ENCODE results near the gene CARMIL1.
A peak's percentile ranks its signal among the peaks of the same experiment; 100 is the strongest.
"Not testable (repeated sequence)": the region's sequence is repeated elsewhere in the genome, so short reads cannot be mapped to it uniquely, and the experiment has no call there.

The CARMIL1 gene

DNA sequence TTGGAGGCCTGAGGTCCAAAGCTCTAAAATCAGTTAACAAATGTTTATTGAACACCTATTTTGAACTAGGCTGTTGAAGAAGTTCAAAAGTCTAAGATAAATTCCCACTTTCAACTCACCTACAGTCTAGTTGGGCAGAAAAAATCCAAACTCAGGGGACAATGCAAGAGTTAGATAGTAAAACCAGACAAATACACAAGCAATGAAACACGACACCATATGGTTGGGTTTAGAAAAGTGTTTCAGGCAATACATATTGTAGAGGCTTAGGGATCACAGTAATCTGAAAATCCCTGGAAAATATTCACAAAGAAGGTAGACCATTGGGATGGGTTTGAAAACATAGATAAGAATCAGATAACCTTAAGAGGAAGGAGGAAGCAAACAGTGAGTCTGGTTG, 1.3 kb upstream of the CARMIL1 start:
- DNase-seq: no peak

DNA sequence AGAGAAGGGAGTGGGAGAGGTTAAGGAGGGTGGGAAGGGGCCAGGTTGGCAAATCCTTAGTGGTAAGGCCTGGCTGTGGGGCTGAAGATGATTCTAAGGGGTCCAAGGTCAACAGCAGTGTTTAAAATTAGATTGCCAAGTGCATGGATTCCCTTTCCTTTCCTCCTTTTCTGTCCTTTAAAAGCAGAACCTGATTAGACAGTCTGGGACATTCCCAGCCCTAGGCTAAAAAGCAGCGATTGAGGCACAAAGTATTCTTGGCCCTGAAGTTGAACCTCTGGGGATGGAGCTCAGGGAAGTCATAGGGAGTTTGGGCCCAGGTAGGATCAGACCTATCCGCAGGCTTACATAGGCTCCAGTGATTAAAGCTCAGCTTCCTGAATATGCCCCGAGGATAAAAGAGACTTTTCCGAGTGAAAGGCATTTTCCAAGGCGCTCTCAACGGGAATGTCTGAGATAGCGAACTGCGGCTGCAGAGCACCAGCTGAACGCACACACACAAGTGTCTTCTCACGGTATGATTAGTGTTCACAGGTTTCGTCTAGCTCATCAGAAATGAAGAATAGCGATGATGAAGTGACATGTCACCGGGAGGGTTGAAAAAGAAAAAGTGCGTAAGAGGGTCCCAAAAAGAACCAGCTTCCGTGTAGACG, 787 bp upstream of the CARMIL1 start:
- DNase-seq: no peak

DNA sequence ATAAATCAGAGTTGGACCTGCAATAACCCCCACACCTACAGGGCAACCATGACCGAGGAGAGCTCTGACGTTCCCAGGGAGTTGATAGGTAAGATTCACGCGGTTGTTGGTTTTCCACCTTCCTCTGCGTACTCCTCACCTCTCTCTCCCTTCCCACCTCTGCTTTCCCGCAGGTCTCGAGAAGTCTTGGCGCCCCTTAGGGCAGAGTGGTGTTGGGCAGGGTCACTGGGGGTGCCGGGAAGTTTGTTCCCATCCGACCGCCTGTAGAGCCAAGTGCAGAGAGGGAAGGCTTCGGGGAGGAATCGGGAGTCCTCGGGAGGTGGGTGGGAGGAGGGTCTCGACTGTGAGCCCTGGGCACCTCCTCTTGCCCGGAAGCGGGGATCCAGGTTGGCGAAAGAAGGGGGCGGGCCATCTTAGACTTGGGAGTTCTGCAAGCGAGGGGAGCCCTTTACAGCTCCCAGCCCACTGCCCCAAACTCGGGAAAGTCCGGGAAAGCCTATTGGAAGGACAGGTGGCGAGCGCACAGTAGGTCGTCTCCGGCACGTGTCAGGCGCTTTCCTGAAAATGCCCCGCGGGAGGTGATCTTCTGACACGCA, 672 bp downstream of the CARMIL1 start:
- DNase-seq: peak in 1 of 2 donors; percentile 6

DNA sequence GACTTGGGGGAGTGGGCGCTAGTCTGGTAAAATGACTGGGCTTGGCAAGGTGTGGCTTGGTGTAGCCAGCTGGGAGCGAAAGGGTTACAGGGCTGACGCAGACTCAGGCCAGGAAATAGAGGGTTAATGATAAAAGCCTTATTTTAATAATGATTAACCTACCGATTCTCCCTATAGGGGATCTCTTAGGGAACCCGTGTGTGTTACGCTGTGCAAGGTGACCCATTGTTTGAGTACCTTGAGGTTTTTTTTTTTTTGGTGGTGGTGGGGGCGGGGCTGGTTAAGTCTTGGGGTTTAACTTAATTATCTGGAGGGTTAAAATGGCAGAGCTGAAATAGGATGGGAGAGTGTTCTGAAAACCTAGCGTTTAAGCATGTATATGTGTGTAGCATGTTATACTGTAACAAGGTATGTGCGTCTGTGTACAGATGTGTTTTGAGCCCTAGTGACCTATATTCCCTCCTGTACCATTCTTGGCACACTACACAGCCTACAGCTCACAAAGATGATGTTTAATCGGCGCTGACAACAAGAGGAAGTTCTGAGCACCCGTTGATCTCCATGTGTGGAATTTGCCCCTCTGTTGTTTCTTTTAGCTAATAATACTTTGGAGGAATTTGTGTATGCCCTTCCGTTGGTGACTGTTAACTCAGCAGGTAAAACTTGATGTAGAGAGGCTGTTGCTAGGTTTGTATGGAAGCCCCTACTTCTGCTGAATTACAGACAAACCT, 1.3 kb downstream of the CARMIL1 start:
- DNase-seq: peak in 1 of 2 donors; percentile 11

DNA sequence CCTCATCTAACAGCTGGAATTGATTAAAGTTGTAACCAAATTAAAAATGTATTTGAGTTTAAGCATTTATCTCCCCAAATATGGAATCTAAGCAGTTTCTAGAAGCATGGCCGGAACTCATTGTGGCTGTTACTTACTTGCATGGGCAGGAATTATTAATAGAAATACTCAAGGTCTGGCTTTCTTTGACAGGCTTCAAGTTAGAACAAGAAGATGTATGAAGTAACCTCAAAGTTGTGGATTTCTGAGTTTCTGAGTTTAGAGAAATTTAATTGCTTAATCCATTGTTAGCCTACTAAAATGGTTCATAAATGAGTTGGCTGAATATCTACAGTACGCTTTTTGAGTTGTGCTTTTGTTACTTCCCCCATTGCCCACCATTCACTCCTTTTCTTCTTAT, 7.7 kb downstream of the CARMIL1 start:
- DNase-seq: no peak

DNA sequence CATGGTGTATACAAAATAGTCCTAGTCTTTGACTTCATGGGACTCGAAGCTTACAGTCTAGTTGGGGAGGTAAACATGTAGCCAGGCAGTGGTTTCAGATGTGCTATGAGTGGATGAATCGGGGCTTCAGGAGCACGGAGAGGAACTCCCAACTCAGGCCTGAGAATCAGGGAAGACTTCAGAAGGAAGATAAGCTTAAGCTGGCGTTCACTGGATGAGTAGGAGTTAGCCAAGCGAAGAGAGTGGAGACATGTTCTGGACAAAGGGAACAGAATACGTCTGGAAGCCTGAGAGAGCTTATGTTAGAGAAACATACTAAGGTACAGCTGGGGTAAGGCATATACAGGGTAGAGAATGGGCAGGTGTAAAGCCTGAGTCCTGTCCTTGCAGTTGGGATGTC, 8.8 kb downstream of the CARMIL1 start:
- DNase-seq: no peak

DNA sequence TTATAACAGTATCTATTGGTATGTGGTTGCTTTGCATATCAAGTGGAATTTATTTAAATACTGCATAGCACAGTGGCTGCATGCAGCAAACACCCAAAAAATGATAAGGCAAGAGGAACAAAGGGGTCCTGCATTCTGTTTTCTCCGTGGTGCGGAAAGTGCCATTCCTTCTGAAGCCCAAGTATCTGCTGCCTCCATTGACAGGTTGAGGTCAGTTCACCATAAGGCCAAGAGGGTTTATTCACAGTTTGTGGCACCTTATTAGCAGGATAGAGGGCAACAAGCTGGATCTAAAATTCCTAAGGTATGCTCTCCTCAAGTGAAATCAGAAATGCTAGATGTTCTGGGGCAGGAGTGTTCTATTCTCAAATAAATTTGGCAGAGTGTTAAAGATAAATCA, 9.3 kb downstream of the CARMIL1 start:
- no peak for DNase-seq

DNA sequence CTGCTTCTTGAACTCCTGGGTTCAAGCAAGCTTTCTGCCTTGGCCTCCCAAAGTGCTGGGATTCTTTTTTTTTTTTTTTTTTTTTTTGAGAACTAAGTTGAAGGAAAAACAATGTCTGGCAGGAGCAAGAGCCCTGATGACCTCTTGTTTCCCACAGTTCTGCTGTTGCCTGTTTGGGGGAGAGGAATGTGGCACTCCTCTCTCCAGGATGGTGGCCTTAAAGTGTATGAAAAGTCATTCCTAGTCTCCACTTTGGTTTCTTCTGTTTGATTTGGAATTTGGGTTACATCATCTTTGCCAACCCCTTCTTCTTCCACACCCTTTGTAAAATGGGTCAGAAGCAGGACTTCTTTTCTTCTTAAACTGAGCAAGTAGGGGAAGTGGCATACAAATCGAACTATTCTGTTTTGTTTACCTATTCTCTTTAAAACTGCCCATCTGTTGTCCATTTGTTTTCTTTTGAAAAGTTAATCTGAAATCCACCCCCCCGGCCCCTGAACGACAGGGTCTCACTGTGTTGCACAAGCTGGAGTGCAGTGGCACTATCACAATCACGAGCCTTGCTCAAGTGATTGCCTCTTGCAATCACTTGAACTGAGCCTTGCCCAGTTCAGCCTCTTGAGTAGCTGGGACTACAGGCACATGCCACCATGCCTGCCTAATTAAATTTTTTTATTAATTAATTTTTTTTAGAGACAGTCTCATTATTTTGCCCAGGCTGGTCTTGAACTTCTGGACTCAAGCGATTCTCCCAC, 11.3 kb downstream of the CARMIL1 start:
- no peak for DNase-seq

DNA sequence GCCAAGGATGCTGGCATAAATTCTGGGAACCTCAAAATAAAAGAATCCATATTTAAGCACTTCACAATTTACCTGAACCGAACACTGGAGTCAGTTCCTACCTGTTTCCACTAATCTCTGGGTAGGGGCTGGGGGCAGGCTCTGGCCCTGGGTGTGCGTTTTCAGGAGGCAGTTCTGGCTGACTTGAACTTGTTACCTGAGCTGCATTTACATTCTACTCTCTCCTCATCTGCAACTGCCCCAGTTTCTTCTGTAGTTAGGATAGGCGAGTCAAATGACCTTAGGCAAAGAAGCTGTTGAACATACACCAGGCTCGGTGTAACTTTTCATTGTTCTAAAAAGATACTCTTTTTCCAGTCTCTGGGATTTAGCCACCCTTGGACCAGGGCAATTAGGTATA, 13.2 kb downstream of the CARMIL1 start:
- DNase-seq: no peak

DNA sequence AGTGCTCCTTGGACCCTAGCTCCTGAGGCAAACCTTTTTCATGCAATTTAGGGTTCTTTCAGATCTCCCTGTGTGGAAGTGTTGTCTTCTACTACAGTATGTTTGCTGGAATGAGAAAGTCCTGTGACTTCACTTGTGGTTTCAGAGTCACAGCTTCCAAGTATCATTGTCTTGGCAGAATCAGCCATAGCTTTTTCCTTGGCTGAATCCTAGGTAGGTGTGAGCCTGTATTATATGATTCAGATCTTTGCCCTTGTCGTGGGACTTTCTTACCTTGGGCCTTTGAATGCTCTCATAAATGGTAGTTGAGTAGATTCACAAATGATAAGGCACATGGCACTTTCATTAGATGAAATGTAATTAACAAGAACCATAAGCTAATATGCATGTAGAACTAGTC, 16.5 kb downstream of the CARMIL1 start:
- no peak for DNase-seq

DNA sequence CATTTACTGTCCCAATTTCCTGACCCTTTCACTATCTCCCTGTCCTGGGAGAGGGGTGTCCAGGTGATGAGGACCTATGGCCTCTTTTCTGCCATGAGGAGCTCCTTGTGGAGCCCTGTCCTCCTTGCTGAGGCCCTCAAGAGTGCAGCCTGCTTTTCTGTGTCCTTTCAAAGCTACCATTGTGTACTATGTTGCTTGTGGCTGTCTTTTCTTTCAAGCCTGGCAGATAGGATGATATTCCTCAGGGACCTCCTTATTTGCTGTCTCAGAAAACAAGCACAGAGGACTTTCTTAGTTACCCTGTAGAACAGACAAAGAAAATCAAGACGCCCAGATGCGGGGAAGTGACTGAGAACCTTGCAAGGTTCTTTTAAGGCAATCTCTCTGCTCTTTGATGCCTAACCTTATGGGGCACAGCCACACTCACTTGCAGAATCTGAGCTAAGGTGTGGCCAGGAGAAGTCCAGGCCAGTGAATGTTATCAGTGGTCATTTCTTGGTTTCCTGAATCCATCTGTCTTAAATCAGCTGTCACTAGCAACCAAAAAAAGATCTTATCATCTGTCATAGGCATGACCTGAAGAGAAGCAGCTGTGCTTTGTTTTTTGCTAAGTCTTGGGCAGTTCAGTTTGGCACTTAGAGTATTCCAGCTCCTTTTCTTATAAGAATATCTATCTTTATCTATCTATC, 17.2 kb downstream of the CARMIL1 start:
- DNase-seq: no peak

DNA sequence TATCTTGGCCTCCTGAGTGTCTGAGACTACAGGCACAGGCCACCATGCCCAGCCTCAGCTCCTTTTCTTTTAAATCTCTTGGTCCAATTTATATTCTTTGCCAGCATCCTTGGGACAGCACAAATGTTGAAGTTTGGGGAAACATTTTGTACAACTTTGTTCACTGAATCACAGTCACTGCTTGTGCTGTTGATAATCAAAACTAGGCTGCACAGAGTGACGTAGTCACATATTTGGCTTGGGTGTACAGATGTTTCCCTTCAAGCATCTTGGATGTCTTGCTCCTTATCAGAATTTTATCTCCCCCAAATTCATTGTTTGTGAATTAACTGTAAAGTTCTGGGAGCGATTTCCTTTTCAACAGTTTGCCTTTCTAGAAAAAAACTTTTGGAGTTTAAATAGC, 17.9 kb downstream of the CARMIL1 start:
- no peak for DNase-seq

DNA sequence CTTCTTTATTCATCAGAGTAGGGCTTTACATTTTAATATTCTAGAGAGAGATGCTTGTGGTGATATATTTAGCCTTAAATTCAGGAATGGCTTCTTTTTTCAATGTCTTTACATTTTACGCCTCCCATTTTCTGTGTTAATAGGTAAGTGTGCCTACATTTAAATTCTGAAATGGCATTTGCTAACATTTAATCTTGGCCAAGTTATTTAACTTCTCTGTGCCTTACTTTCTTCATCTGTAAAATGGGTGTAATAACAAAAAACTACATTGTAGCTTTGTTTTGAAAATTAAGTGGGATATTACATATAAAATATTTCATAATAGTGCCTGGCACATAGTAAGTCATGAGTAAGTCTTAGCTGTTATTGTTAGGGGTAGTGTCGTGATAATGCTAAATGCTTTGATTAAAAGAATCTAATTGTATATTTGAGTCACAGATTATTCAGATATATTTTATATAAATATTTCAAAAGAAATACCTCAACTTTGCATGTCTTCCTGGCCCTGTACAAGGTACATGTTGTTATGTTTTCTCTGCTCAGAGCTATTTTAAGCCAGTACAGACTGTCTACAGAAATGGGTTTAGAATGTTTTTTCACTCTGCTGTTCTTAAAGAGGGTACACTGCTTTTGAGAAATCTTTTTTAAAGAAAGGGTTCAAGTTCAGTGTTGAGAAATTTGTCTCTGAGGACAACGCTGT, 18.8 kb downstream of the CARMIL1 start:
- no peak for DNase-seq

DNA sequence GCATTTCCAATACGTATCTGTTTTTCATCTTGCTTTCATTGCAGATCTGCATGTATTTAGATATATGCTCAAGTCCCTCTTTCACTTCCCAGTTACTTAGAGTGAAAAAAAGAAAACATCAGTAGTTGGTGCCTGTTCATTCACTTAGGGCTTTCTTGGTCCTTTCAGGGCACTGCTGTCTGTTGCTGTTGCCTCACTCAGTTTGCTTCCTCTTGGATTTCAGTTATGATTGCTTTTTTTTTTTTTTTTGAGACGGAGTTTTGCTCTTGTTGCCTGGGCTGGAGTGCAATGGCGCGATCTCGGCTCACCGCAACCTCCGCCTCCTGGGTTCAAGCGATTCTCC, 19.3 kb downstream of the CARMIL1 start:
- not testable (repeated sequence) for DNase-seq

DNA sequence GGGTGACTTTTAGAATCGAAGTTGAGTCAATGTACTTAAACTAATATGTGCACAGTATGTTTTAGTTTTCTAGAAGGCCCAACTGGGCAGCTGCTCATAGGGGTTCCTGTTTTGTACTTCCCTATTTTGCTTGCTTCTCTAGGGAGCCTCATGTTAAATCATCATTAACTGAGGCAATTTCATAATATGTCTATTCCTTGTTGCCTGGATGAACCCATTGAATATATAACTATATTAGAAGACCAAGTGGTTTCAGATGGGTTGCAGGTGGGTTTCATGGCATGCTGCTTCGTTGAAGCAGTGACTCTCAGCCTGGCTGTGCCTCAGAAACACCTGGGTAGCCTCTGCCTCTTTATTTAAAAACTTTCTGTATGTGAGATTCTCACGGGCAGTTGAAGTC, 22.2 kb downstream of the CARMIL1 start:
- no peak for DNase-seq

DNA sequence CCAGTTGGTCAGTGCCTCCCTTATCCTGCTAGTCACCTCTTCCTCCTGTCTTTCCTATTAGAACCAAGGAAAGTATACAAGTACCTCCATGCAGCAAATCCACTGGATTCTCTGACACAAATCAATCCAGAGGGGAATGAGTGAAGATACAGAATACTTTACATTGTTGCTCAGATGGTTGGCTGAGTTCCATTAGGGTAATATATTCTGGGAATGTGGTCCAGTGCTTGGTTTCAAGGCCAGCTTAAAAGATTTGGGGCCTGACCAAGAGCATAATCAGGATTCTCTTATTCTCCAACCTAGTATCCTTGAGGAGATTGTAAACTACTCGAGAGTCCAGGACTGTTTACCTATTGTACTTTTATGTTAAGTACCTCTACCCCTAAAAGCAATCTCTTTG, 23.0 kb downstream of the CARMIL1 start:
- DNase-seq: no peak

DNA sequence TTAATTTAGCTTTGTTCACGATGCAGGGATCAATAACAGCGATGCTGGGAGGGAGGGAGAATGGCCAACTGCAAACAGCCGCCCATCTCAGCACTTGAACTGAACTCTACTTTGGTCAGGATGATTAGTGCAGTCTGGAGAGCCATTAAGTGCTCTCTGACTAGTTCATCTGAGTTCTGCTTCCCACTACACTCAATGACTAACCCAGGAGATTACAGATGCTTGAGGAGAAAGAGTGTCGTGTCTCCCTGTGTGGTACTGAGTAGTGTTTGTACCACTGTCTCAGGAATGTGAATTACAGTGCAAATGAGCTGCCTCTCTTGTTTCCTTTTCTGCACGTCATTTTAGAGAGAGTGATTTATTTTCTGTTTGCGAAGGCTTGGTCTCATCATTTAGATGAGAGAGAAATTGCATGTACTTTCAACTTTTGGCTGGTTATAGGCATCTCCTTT, 23.5 kb downstream of the CARMIL1 start:
- no peak for DNase-seq

DNA sequence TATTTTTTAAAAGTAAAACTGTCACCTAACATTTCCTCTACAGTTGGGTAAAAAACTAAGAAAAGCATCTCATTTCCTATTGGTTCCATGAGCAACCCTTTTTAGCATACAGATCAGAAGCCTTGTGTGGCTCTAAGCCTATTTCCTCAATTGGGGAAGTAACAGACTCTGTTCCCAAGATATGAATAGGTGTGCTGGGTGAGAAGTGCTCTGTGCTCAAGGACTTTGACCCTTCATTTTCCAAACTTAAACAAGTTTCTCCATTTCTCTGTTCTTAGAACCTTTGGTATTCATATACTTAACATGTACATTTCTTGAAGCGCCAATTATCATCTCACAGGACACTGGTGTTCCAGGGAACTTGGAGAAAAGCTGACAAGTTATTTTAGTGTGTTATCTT, 24.1 kb downstream of the CARMIL1 start:
- DNase-seq: no peak

DNA sequence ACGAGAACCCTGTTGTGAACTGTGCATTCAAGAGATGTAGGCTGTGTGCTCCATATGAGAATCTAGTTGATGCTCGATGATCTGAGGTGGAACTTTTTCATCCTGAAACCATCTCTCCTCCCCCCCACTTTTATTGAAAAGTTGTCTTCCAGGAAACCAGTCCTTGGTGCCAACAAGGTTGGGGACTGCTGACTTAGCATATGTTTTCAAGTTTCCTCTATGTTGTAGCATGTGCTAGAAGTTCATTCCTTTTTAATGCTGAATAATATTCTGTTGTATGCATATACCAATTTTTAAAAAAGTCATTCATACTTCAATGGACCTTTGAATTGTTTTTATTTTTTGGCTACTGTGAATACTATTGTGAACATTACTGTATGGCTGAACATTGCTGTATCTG, 27.2 kb downstream of the CARMIL1 start:
- no peak for DNase-seq

DNA sequence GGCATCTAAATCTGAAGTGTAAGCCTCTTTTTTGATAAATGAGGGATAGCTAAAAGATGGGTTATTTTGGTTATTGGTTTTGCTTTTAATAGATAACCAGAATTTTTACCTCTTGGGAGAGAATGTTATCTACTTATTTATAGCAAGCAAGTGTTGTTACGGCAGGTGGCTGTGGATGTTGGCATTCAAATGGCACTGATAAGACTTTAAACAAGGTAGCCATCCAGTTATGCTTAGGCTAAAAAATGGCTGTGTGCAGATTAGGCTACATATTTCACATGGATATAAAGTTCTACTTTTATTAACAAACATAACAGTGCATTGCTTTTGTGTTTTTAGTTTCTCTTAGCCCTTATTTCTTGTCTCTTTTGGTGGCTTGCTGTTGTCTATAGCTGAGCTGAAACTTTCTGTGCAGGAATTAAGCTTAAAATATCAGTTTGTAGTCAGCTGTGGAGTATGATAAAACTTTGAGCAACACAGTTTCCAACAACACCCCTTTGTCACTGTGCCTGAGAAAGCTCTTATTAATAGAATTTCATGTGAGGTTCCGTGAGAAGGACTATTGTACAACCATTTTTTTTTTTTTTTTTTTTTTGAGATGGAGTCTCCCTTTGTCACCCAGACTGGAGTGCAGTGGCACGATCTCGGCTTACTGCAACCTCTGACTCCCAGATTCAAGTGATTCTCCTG, 28.8 kb downstream of the CARMIL1 start:
- DNase-seq: no peak

DNA sequence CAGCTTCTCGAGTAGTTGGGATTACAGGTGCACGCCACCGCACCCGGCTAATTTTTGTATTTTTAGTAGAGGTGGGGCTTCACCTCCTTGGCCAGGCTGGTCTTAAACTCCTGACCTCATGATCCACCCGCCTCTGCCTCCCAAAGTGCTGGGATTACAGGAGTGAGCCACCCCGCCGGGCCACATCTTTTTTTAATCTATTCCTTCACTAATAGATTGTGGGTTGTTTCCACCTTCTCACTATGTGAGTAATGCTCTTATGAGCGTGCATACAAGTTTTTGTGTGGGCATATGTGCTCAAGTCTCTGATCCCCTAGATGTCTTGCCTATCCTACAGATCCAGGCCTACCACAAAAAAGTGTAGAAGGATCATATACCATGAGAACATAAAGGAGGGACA, 30.7 kb downstream of the CARMIL1 start:
- DNase-seq: no peak

DNA sequence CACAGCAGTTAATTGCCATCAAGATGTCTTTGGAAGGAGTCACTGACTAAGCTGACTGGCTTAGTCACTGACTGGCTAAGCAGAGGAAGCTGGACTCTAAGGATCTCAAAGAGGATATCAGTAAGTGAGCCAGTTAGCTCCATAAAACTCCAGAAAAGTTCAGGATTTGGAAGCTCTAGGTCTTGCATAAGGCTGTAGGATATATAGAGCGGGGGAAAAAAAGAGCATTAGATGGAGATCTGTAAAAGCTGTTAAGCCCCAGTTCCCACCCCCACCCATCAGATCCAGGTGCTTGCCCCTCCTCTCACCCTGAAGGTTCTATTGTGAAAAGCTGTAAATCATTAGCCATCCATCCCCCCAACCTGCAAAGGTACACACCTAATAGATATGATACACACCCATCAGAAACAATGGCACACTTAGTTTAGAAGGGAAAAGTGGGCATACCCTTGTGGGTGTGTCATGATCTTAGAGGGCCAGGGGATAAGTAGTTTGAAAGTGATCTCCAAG, 32.2 kb downstream of the CARMIL1 start:
- DNase-seq: no peak
